ENCODE data around the gene MRPS31. TPM values are rescaled to one million over a fixed set of nuclear protein-coding genes. Genes with fewer than 3 reads are reported as not detected.
"Not testable (repeated sequence)": the region's sequence is repeated elsewhere in the genome, so short reads cannot be mapped to it uniquely, and the experiment has no call there.

Gene MRPS31
- total RNA-seq, 2 experiments from 2014 or later = 27.0 to 60.2 TPM

DNA sequence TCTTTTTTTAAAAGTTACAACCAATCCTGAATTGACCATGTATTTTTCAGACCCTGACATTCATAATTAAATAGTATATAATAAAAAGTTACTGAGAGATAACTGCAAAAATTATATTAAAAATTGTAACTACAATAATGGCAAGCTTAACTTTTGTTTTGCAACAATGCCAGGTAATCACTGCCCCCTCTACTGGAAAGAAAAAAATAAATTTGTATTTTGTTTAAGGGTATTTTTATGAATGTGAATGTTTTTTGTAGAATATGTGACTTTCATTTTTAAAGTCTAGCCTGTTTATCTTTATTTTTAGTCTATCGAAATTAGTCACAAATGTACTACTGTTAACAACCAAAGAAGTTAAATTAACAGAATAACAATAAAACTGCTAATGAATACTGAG lies 21.7 kb downstream of the MRPS31 start:
- H3K79me2 ChIP-seq (ENCODE audit: insufficient read depth, low read depth, low read length) = peaks cover 3% of the 10 kb centered on the region; the same call in 1 of the 2 replicates
- H3K4me1 ChIP-seq (ENCODE audit: insufficient read depth, low read length, poor library complexity, severe bottlenecking) = peaks cover 5% of the 10 kb centered on the region
- no peak for TF ChIP-seq EZH2phosphoT487 (IDR thresholded peaks at IDR 0.05; ENCODE audit: borderline replicate concordance, low read depth, low read length)
- TF ChIP-seq, protein P1, sequence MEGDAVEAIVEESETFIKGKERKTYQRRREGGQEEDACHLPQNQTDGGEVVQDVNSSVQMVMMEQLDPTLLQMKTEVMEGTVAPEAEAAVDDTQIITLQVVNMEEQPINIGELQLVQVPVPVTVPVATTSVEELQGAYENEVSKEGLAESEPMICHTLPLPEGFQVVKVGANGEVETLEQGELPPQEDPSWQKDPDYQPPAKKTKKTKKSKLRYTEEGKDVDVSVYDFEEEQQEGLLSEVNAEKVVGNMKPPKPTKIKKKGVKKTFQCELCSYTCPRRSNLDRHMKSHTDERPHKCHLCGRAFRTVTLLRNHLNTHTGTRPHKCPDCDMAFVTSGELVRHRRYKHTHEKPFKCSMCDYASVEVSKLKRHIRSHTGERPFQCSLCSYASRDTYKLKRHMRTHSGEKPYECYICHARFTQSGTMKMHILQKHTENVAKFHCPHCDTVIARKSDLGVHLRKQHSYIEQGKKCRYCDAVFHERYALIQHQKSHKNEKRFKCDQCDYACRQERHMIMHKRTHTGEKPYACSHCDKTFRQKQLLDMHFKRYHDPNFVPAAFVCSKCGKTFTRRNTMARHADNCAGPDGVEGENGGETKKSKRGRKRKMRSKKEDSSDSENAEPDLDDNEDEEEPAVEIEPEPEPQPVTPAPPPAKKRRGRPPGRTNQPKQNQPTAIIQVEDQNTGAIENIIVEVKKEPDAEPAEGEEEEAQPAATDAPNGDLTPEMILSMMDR (conservative IDR thresholded peaks at IDR 0.05; ENCODE audit: low read length) = peak; percentile 75
- H4K20me1 ChIP-seq (ENCODE audit: insufficient read depth, low read length) = no peaks in the 10 kb centered on the region
- CTCF ChIA-PET (ENCODE audit: unreplicated experiment) = no interaction called here
- peaks cover 89% of the 10 kb centered on the region for H3K36me3 ChIP-seq (ENCODE audit: insufficient read depth, low read length)
- no peaks in the 10 kb centered on the region for H3K9me2 ChIP-seq (ENCODE audit: insufficient read depth, low read length)
- no peak for DNase-seq (ENCODE audit: low spot score)
- H3K27ac ChIP-seq (ENCODE audit: low read depth, low read length, poor library complexity, severe bottlenecking) = no peak overlapping the region
- H3K4me2 ChIP-seq (ENCODE audit: low read length) = no peak overlapping the region
- H2AFZ ChIP-seq (ENCODE audit: low read length) = no peak overlapping the region
- H3K4me3 ChIP-seq (ENCODE audit: low read depth, low read length, poor library complexity, severe bottlenecking) = no peak overlapping the region
- intact Hi-C loops (cut with micrococcal nuclease; ENCODE audit: unreplicated experiment) = no loop called here
- no peaks in the 10 kb centered on the region for H3K9me3 ChIP-seq (ENCODE audit: low read length)
- POLR2A ChIA-PET = interaction anchor here (1.4 kb wide), 1 partner anchor 51 kb away, joined by 4 read pairs; no protein-coding TSS in a partner anchor
- BruUV-seq (replicated peaks) = no TSS peak

DNA sequence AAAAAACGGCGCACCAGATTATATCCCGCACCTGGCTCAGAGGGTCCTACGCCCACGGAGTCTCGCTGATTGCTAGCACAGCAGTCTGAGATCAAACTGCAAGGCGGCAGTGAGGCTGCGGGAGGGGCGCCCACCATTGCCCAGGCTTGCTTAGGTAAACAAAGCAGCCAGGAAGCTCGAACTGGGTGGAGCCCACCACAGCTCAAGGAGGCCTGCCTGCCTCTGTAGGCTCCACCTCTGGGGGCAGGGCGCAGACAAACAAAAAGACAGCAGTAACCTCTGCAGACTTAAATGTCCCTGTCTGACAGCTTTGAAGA lies 35.8 kb downstream of the MRPS31 start:
- intact Hi-C loops (cut with micrococcal nuclease; ENCODE audit: unreplicated experiment); BruUV-seq (replicated peaks); H3K4me2 ChIP-seq (ENCODE audit: low read length); DNase-seq (ENCODE audit: low spot score); POLR2A ChIA-PET; H3K4me1 ChIP-seq (ENCODE audit: insufficient read depth, low read length, poor library complexity, severe bottlenecking); H3K9me3 ChIP-seq (ENCODE audit: low read length); H3K9me2 ChIP-seq (ENCODE audit: insufficient read depth, low read length); H3K79me2 ChIP-seq (ENCODE audit: insufficient read depth, low read depth, low read length); H2AFZ ChIP-seq (ENCODE audit: low read length); H3K27ac ChIP-seq (ENCODE audit: low read depth, low read length, poor library complexity, severe bottlenecking); H3K4me3 ChIP-seq (ENCODE audit: low read depth, low read length, poor library complexity, severe bottlenecking); H4K20me1 ChIP-seq (ENCODE audit: insufficient read depth, low read length); CTCF ChIA-PET (ENCODE audit: unreplicated experiment): not testable (repeated sequence)
- H3K36me3 ChIP-seq (ENCODE audit: insufficient read depth, low read length) = peaks cover 21% of the 10 kb centered on the region; the same call in 1 of the 2 replicates

DNA sequence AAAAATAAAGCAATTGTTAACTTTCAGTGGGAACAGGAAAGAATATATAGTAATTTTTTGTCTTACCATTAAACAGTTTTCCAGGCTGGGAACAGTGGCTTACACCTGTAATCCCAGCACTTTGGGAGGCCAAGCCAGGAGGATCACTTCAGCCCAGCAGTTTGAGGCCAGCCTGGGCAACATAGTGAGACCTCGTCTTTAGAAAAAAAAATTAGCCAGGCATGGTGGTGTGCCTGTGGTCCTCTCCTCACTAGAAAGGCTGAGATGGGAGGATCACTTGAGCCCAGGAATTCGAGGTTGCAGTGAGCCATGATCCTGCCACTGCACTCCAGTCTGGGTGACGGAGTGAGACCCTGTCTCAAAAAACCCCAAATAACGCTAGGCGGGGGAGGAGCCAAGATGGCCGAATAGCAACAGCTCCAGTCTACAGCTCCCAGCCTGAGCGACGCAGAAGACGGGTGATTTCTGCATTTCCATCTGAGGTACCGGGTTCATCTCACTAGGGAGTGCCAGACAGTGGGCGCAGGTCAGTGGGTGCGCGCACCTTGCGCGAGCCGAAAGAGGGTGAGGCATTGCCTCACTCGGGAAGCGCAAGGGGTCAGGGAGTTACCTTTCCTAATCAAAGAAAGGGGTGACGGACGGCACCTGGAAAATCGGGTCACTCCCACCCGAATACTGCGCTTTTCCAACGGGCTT lies 36.3 kb downstream of the MRPS31 start:
- H3K27ac ChIP-seq (ENCODE audit: low read depth, low read length, poor library complexity, severe bottlenecking); POLR2A ChIA-PET; BruUV-seq (replicated peaks); intact Hi-C loops (cut with micrococcal nuclease; ENCODE audit: unreplicated experiment); DNase-seq (ENCODE audit: low spot score); H3K9me2 ChIP-seq (ENCODE audit: insufficient read depth, low read length); H2AFZ ChIP-seq (ENCODE audit: low read length); CTCF ChIA-PET (ENCODE audit: unreplicated experiment); H3K4me1 ChIP-seq (ENCODE audit: insufficient read depth, low read length, poor library complexity, severe bottlenecking); H4K20me1 ChIP-seq (ENCODE audit: insufficient read depth, low read length); H3K9me3 ChIP-seq (ENCODE audit: low read length); H3K4me3 ChIP-seq (ENCODE audit: low read depth, low read length, poor library complexity, severe bottlenecking); H3K4me2 ChIP-seq (ENCODE audit: low read length); H3K79me2 ChIP-seq (ENCODE audit: insufficient read depth, low read depth, low read length): not testable (repeated sequence)
- H3K36me3 ChIP-seq (ENCODE audit: insufficient read depth, low read length) = peaks cover 21% of the 10 kb centered on the region; the same call in 1 of the 2 replicates

DNA sequence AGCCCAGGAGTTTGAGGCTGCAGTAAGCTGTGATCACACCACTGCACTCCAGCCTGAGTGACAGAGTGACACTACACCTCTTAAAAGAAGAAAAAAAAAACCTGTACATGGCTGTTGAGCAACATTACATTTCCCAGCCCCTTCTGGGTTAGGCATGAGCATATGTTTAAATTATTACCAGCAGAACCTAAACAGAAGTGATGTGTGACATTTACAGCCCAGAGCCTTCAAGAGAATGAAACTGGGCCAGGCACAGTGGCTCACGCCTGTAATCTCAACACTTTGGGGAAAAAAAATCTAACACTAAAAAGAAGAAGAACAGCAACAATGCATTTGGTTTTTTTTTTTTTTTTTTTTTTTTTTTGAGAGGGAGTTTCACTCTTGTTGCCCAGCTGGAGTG lies 38.3 kb downstream of the MRPS31 start:
- ChIA-PET POLR2A (interaction anchor here (0.7 kb wide), 1 partner anchor 30 kb away, joined by 5 read pairs; no protein-coding TSS in a partner anchor), CTCF (ENCODE audit: unreplicated experiment) (no interaction called here)
- no peaks in the 10 kb centered on the region for H3K4me1 ChIP-seq (ENCODE audit: insufficient read depth, low read length, poor library complexity, severe bottlenecking)
- no peak overlapping the region for H2AFZ ChIP-seq (ENCODE audit: low read length)
- BruUV-seq (replicated peaks) = no TSS peak
- no peaks in the 10 kb centered on the region for H4K20me1 ChIP-seq (ENCODE audit: insufficient read depth, low read length)
- intact Hi-C loops (cut with micrococcal nuclease; ENCODE audit: unreplicated experiment) = no loop called here
- no peak for DNase-seq (ENCODE audit: low spot score)
- H3K9me2 ChIP-seq (ENCODE audit: insufficient read depth, low read length) = no peaks in the 10 kb centered on the region
- H3K4me2 ChIP-seq (ENCODE audit: low read length) = no peak overlapping the region
- no peaks in the 10 kb centered on the region for H3K9me3 ChIP-seq (ENCODE audit: low read length)
- TF ChIP-seq, protein P1 (conservative IDR thresholded peaks at IDR 0.05; ENCODE audit: low read length) = no peak
- no peak for TF ChIP-seq EZH2phosphoT487 (IDR thresholded peaks at IDR 0.05; ENCODE audit: borderline replicate concordance, low read depth, low read length)
- peaks cover 38% of the 10 kb centered on the region for H3K36me3 ChIP-seq (ENCODE audit: insufficient read depth, low read length)
- H3K4me3 ChIP-seq (ENCODE audit: low read depth, low read length, poor library complexity, severe bottlenecking) = no peak overlapping the region
- no peak overlapping the region for H3K27ac ChIP-seq (ENCODE audit: low read depth, low read length, poor library complexity, severe bottlenecking)
- no peaks in the 10 kb centered on the region for H3K79me2 ChIP-seq (ENCODE audit: insufficient read depth, low read depth, low read length)

Data from OCI-LY7 (cell line).